ENCODE results near the gene DMD. TPM values are rescaled to one million over a fixed set of nuclear protein-coding genes. Genes with fewer than 3 reads are reported as not detected.
"Not testable (repeated sequence)": the region's sequence is repeated elsewhere in the genome, so short reads cannot be mapped to it uniquely, and the experiment has no call there.

Gene DMD
- total and polyA plus RNA-seq, 2 donors (not counting 1 experiment from before 2014, with no cell fraction given): 5.1 to 7.2 TPM

DNA sequence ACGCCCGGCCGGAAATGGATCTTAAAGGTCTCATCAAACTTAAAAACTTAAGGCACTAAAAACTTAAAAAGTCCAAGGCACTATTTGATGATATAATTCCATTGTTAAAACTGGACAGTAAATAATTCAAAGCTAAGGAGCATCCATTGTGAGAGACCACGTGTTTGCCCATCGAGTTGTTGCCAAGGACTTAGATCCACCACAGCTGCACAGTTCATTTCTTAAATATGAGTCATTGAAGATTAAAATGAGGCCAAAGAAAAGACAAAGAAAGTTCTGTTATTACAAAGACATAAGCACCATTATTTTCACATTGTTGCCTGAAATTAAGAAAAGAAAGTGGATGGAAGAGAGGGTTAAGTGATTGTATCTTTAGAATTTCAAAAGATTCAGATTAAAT lies 1728.0 kb downstream of the DMD start:
- DNase-seq (ENCODE audit: low read depth in 2 of 2): peak; percentile 83 to 87
- no peak overlapping the region for H2AFZ ChIP-seq (ENCODE audit: low read length)

DNA sequence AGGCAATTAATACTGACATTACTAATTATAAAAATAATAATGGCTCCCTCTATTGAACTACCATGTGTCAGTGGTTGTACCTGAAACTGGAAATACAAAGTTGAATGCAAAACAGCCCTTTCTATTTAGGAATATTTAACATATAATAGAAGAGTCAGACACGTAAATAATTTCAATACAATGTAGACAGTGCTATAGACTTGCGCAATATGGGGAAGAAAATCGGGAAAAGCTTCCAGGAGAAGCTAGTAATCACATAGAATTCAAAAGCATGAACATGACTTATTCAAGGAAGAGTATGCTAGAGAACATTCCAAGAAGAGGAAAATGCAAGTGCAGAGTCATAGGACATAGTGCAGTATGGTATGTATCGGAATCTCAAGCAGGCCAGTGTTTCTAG lies 1730.7 kb downstream of the DMD start:
- Histone ChIP-seq H3K27ac (ENCODE audit: insufficient read depth, low read length) (no peak overlapping the region), H3K27me3 (ENCODE audit: control insufficient read depth, insufficient read depth, low read length) (no peaks in the 10 kb centered on the region), H3K9ac (ENCODE audit: insufficient read depth, low read length) (no peak overlapping the region), H3K9me3 (ENCODE audit: control insufficient read depth, insufficient read depth, low read depth, low read length) (no peaks in the 10 kb centered on the region), H4K20me1 (ENCODE audit: control insufficient read depth, extremely low read depth, insufficient read depth, low read length) (no peaks in the 10 kb centered on the region), H3K4me3 (replicated peaks in 1 of 4; ENCODE audit: control extremely low read depth in 1 of 4, insufficient read depth in 1 of 4, low read depth in 3 of 4, low read length in 4 of 4) (no peak overlapping the region), H3K79me2 (ENCODE audit: control insufficient read depth, insufficient read depth, low read length) (no peaks in the 10 kb centered on the region), H2AFZ (ENCODE audit: low read length) (no peak overlapping the region), H3K4me2 (ENCODE audit: extremely low read depth, insufficient read depth, low read length) (no peak overlapping the region), H3K36me3 (ENCODE audit: control insufficient read depth, insufficient read depth, low read length) (no peaks in the 10 kb centered on the region), H3K4me1 (ENCODE audit: control insufficient read depth, extremely low read depth, insufficient read depth, low read length) (no peaks in the 10 kb centered on the region)
- no peak for DNase-seq (ENCODE audit: low read depth in 2 of 2)
- no peak for TF ChIP-seq EZH2 (IDR thresholded peaks at IDR 0.05; ENCODE audit: low read length, missing control alignments)
- TF ChIP-seq, protein P1, sequence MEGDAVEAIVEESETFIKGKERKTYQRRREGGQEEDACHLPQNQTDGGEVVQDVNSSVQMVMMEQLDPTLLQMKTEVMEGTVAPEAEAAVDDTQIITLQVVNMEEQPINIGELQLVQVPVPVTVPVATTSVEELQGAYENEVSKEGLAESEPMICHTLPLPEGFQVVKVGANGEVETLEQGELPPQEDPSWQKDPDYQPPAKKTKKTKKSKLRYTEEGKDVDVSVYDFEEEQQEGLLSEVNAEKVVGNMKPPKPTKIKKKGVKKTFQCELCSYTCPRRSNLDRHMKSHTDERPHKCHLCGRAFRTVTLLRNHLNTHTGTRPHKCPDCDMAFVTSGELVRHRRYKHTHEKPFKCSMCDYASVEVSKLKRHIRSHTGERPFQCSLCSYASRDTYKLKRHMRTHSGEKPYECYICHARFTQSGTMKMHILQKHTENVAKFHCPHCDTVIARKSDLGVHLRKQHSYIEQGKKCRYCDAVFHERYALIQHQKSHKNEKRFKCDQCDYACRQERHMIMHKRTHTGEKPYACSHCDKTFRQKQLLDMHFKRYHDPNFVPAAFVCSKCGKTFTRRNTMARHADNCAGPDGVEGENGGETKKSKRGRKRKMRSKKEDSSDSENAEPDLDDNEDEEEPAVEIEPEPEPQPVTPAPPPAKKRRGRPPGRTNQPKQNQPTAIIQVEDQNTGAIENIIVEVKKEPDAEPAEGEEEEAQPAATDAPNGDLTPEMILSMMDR (conservative IDR thresholded peaks at IDR 0.05 in 1 of 2, IDR thresholded peaks at IDR 0.05 in 1 of 2; ENCODE audit: low read depth in 1 of 2, low read length in 2 of 2): no peak

More for the DNA sequence above, 1728.0 kb downstream of the DMD start:
- Histone ChIP-seq H3K4me1 (ENCODE audit: control insufficient read depth, extremely low read depth, insufficient read depth, low read length) (no peaks in the 10 kb centered on the region), H3K27ac (ENCODE audit: insufficient read depth, low read length) (no peak overlapping the region), H3K9me3 (ENCODE audit: control insufficient read depth, insufficient read depth, low read depth, low read length) (no peaks in the 10 kb centered on the region), H3K4me2 (ENCODE audit: extremely low read depth, insufficient read depth, low read length) (no peak overlapping the region), H3K79me2 (ENCODE audit: control insufficient read depth, insufficient read depth, low read length) (no peaks in the 10 kb centered on the region), H3K36me3 (ENCODE audit: control insufficient read depth, insufficient read depth, low read length) (no peaks in the 10 kb centered on the region), H3K27me3 (ENCODE audit: control insufficient read depth, insufficient read depth, low read length) (no peaks in the 10 kb centered on the region), H3K4me3 (replicated peaks in 1 of 4; ENCODE audit: control extremely low read depth in 1 of 4, insufficient read depth in 1 of 4, low read depth in 3 of 4, low read length in 4 of 4) (no peak overlapping the region), H3K9ac (ENCODE audit: insufficient read depth, low read length) (no peak overlapping the region), H4K20me1 (ENCODE audit: control insufficient read depth, extremely low read depth, insufficient read depth, low read length) (no peaks in the 10 kb centered on the region)
- TF ChIP-seq EZH2 (IDR thresholded peaks at IDR 0.05; ENCODE audit: low read length, missing control alignments): no peak
- TF ChIP-seq, protein P1 (conservative IDR thresholded peaks at IDR 0.05 in 1 of 2, IDR thresholded peaks at IDR 0.05 in 1 of 2; ENCODE audit: low read depth in 1 of 2, low read length in 2 of 2): no peak

DNA sequence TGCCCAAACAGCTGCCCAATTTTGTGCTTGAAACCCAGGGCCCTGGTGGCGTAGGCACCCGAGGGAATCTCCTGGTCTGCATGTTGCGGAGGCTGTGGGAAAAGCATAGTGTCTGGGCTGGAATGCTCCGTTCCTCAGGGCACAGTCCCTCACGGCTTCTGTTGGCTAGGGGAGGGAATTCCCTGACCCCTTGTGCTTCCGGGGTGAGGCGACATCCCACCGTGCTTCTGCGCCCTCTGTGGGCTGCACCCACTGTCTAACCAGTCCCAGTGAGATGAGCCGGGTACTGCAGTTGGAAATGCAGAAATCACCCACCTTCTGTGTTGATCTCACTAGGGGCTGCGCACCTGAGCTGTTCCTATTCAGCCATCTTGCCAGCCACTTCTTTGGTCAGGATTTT lies 1740.1 kb downstream of the DMD start:
- no peak for DNase-seq (ENCODE audit: low read depth in 2 of 2)
- Histone ChIP-seq H3K27me3 (ENCODE audit: control insufficient read depth, insufficient read depth, low read length) (no peaks in the 10 kb centered on the region), H3K27ac (ENCODE audit: insufficient read depth, low read length) (no peak overlapping the region), H3K4me1 (ENCODE audit: control insufficient read depth, extremely low read depth, insufficient read depth, low read length) (no peaks in the 10 kb centered on the region), H3K9me3 (ENCODE audit: control insufficient read depth, insufficient read depth, low read depth, low read length) (no peaks in the 10 kb centered on the region), H3K4me2 (ENCODE audit: extremely low read depth, insufficient read depth, low read length) (no peak overlapping the region), H3K36me3 (ENCODE audit: control insufficient read depth, insufficient read depth, low read length) (no peaks in the 10 kb centered on the region), H3K4me3 (replicated peaks in 1 of 4; ENCODE audit: control extremely low read depth in 1 of 4, insufficient read depth in 1 of 4, low read depth in 3 of 4, low read length in 4 of 4) (no peak overlapping the region), H4K20me1 (ENCODE audit: control insufficient read depth, extremely low read depth, insufficient read depth, low read length) (no peaks in the 10 kb centered on the region), H2AFZ (ENCODE audit: low read length) (no peak overlapping the region), H3K9ac (ENCODE audit: insufficient read depth, low read length) (no peak overlapping the region), H3K79me2 (ENCODE audit: control insufficient read depth, insufficient read depth, low read length) (no peaks in the 10 kb centered on the region)
- no peak for TF ChIP-seq EZH2 (IDR thresholded peaks at IDR 0.05; ENCODE audit: low read length, missing control alignments)
- TF ChIP-seq, protein P1 (conservative IDR thresholded peaks at IDR 0.05 in 1 of 2, IDR thresholded peaks at IDR 0.05 in 1 of 2; ENCODE audit: low read depth in 1 of 2, low read length in 2 of 2): no peak

DNA sequence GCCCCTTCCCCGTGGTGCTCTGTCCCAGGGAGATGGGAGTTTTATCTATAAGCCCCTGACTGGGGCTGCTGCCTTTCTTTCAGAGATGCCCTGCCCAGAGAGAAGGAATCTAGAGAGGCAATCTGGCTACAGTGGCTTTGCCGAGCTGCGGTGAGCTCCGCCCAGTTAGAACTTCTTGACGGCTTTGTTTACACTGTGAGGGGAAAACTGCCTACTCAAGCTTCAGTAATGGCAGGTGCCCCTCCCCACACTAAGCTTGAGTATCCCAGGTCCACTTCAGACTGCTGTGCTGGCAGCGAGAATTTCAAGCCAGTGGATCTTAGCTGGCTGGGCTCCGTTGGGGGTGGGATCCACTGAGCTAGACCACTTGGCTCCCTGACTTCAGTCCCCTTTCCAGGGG lies 1740.6 kb downstream of the DMD start:
- not testable (repeated sequence) for H3K9ac ChIP-seq (ENCODE audit: insufficient read depth, low read length); H3K9me3 ChIP-seq (ENCODE audit: control insufficient read depth, insufficient read depth, low read depth, low read length); H3K27me3 ChIP-seq (ENCODE audit: control insufficient read depth, insufficient read depth, low read length); H2AFZ ChIP-seq (ENCODE audit: low read length); DNase-seq (ENCODE audit: low read depth in 2 of 2); H3K79me2 ChIP-seq (ENCODE audit: control insufficient read depth, insufficient read depth, low read length); H3K36me3 ChIP-seq (ENCODE audit: control insufficient read depth, insufficient read depth, low read length); H3K4me2 ChIP-seq (ENCODE audit: extremely low read depth, insufficient read depth, low read length); H3K4me1 ChIP-seq (ENCODE audit: control insufficient read depth, extremely low read depth, insufficient read depth, low read length); H3K27ac ChIP-seq (ENCODE audit: insufficient read depth, low read length); H3K4me3 ChIP-seq (replicated peaks in 1 of 4; ENCODE audit: control extremely low read depth in 1 of 4, insufficient read depth in 1 of 4, low read depth in 3 of 4, low read length in 4 of 4); H4K20me1 ChIP-seq (ENCODE audit: control insufficient read depth, extremely low read depth, insufficient read depth, low read length)
